Measurements from ENCODE around the gene SPATS2. TPM values are rescaled to one million over a fixed set of nuclear protein-coding genes. Genes with fewer than 3 reads are reported as not detected.

Gene SPATS2
- total and polyA plus RNA-seq, 2 donors (not counting 3 experiments of a cell fraction or from before 2014, with no cell fraction given) = 55.8 to 66.5 TPM

GRCh38 chr12:49505672-49506071 is 138.4 kb downstream of the SPATS2 start:
- FAIRE-seq (no peak), DNase-seq (ENCODE audit: low read depth, low spot score) (peak; percentile 54)
- no peaks in the 10 kb centered on the region for H4K20me1 ChIP-seq (replicated peaks; ENCODE audit: control insufficient read depth, extremely low read depth, insufficient read depth, low read length)
- H3K36me3 ChIP-seq (ENCODE audit: control insufficient read depth in 2 of 2, extremely low read depth in 1 of 2, insufficient read depth in 2 of 2, low read length in 2 of 2) = peaks cover 1 to 2% of the 10 kb centered on the region in 2 experiments
- peak overlapping the region; percentile 86 for H3K27ac ChIP-seq (ENCODE audit: insufficient read depth, low read depth, low read length)
- ChIA-PET CTCF (interaction anchor here (2.6 to 6.8 kb wide), 4 partner anchors 8 to 158 kb away, joined by 9 to 78 read pairs (median 27); partner anchors contain the start of gene DNAJC22), POLR2A (interaction anchor here (3.2 kb wide), 1 partner anchor 139 kb away, joined by 14 read pairs; the partner anchor contains the start of gene SPATS2)
- dilution Hi-C loops (cut with MboI; ENCODE audit: extremely low pct_ligation_motif_present, low sequenced_read_pairs) = loop anchor here (25.0 kb wide), 1 partner anchor 143 kb away; the partner anchor contains the start of gene SPATS2
- H2AFZ ChIP-seq (ENCODE audit: low read depth, low read length) = no peak overlapping the region
- intact Hi-C loops (cut with micrococcal nuclease) = no loop called here
- H3K9me3 ChIP-seq (replicated peaks; ENCODE audit: control insufficient read depth, insufficient read depth, low read length) = no peaks in the 10 kb centered on the region
- TF ChIP-seq EZH2 (IDR thresholded peaks at IDR 0.05; ENCODE audit: borderline replicate concordance, low read depth, low read length, severe bottlenecking) (no peak), FOS (IDR thresholded peaks at IDR 0.05; ENCODE audit: borderline replicate concordance, insufficient read depth, low read length) (no peak), POLR2A (IDR thresholded peaks at IDR 0.05; ENCODE audit: low read depth, low read length) (no peak), CTCF (IDR thresholded peaks at IDR 0.05; ENCODE audit: extremely low read depth in 1 of 2, insufficient read depth in 1 of 2, low read depth in 1 of 2, low read length in 2 of 2) (no peak), POLR2AphosphoS5 (IDR thresholded peaks at IDR 0.05; ENCODE audit: insufficient read depth, low read depth, low read length) (no peak), GATA2 (IDR thresholded peaks at IDR 0.05; ENCODE audit: insufficient read depth, insufficient read length, low read depth, low read length) (no peak), MYC (IDR thresholded peaks at IDR 0.05; ENCODE audit: low read depth, low read length) (no peak), JUN (IDR thresholded peaks at IDR 0.05; ENCODE audit: borderline replicate concordance, insufficient read depth, insufficient read length, low read depth) (no peak), MAX (IDR thresholded peaks at IDR 0.05; ENCODE audit: insufficient read depth, insufficient read length) (no peak)
- peaks cover 70% of the 10 kb centered on the region for H3K4me1 ChIP-seq (ENCODE audit: control insufficient read depth, extremely low read depth, insufficient read depth, low read length)
- H3K9ac ChIP-seq (replicated peaks; ENCODE audit: extremely low read depth, insufficient read depth, low read length) = peak overlapping the region; percentile 40
- H3K4me2 ChIP-seq (ENCODE audit: insufficient read depth, low read length) = peak overlapping the region; percentile 45
- no TSS peak for BruUV-seq (replicated peaks)
- H3K9me1 ChIP-seq (replicated peaks; ENCODE audit: control insufficient read depth, extremely low read depth, insufficient read depth, low read length) = no peaks in the 10 kb centered on the region
- H3K79me2 ChIP-seq (ENCODE audit: control insufficient read depth, insufficient read depth, low read length) = peaks cover 7% of the 10 kb centered on the region
- H3K27me3 ChIP-seq (ENCODE audit: control insufficient read depth in 2 of 2, insufficient read depth in 2 of 2, low read length in 2 of 2) = no peaks in the 10 kb centered on the region
- H3K4me3 ChIP-seq (replicated peaks in 1 of 3; ENCODE audit: insufficient read depth in 1 of 3, low read depth in 1 of 3, low read length in 3 of 3) = no peak overlapping the region

Data from endothelial cell of umbilical vein (primary cell).